SU-DHL-6 (cell line): ENCODE data around the gene ZBTB8OS.

Experiments
- CTCF ChIP-seq: fragments of 200-600 bp; sonication (generic); IDR thresholded peaks from one replicate; pipeline ENCODE4 v1.5.1; 2017; ENCODE audit warnings: antibody characterized with exemption, mild to moderate bottlenecking, low read length, moderate library complexity; ENCODE audit not compliant: insufficient read depth, poor library complexity, severe bottlenecking
- EZH2phosphoT487 ChIP-seq: fragments of 200-600 bp; sonication (generic), shearing (Covaris generic); conservative IDR thresholded peaks from 2 replicates; pipeline ENCODE4 v1.6.1; 2018; ENCODE audit warnings: mild to moderate bottlenecking, antibody characterized with exemption, low read length, moderate library complexity, mixed read lengths

GRCh38 chr1:32695098-32695904 is 45.0 kb upstream of the ZBTB8OS start:
- no peak for TF ChIP-seq CTCF
- TF ChIP-seq EZH2phosphoT487, result no peak
